SK-N-DZ (cell line): ENCODE measurements around the gene OTP.

Experiments used
- DNase-seq: peaks from one replicate; pipeline ENCODE4 v3.0.0-alpha.2; 2015; ENCODE audit warnings: low spot score

OTP gene

DNA sequence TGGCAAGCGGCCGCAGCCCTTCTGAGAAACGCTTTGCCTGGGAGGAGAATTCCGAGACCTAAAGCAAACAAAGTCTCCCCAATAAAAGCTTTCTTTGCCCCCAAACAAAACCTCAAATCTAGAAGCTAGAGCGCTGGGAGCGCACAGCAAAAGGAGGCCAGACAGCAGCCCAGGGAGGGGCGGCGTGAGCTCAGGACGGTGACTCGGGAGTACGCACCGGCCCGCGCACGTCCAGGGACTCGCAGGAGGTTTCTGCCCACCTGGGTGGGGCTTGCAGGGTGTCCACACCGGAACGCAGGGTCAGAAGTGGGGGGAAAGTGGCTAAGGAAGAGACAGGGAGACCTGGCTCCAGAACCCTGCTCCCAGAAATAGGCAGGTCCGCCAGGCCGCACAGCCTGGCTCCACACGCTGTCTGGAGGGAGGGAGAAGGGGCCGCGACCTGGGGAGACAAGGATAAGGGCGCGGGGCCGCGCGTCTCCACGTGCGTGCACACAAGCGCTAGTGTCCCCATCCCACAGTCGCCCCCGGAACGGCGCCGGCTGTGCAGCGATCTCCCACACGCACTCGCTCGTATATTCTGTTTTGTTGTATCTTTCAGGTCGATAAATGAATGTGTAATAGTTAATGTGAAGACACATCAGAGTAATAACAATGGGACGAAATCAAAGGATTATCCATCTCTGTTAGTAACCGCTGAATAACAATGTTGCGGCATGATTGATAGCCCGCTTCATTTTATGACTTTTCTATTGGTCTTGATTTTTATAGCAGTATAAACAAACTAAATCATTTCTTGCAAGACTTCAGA lies 2.3 kb upstream of the OTP start:
- DNase-seq, result no peak

DNA sequence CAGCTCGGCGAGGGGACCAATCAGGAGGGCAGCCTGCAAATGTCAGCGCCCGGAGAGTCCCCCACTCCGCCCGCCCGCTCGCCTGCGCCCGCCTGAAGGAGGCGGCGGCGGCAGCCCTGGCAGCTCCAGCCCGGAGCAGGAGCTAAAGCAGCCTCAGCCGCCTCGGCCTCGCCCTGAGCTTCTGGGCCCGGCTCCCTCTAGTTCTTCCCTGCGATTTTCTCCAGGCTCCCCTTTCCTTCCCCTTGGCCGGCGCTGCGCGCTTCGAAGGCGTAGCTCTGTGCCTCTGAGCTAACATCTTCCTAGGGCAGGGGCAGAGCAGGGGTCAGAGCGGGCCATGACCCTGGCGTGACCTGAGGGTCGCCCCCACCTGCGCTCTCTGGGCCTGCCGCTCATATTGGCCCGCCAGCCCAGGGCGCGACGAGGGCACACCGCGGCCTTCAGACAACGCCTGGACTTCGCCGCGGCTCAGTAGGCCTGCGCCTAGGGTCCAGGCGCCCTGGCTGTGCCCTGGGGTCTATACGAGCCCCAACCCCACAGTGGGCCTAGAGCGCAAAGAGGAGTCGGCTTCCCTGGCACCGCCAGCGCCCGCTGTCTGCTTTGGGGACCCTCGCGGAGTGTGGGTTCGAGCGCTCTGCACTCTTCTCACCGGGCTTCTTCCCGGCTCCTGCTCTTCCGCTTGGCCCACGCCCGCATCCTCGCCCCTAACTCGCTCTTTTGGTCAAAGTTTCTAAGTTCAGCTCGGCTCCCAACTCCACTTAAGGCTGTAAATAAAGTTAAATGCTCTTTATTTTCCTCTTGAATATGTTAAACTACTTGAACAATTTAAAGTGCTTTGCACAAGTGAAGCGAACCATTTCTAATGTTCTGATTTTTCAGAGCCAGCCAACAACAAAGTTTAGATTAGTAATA lies 504 bp upstream of the OTP start:
- DNase-seq, result peak; percentile 48

DNA sequence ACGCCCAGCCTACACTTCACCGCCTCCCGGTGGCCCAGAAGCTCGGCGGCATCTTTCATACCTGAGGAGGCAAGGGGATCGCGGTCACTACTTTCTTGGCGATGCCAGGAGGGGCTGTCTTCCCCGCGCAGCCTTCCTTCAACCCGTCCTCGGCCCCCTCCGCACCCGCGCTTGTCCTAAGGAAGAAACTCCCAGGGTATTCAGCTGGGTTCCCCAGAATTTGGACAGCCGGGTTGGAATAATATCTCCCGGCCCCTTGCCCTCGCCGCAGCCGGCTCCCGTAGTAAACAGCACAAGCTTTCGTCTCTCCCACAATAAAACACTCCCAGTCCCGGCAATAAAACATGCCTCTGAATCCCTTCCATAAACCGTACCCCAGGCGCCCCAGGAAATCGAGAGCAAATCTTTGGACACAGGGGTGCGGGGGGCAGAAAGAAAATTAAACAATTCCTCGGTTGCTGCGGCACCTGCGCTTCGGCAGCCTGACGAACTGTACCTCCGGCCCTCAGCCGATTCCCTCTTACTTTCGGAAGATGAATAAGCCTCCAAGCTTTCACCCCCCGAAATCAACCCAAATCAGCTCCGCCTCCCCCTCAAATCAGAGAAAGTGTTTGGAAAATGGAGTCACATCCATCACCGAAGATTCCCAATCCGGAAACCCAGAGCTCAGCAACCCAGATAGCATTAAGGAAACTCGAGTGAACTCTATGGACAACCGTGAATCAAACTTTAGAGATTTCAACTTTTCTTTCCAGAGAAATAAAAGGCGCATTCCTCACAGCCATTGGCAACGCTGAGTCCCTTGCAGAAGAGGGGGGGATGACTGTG lies 1.1 kb downstream of the OTP start:
- DNase-seq, result no peak

DNA sequence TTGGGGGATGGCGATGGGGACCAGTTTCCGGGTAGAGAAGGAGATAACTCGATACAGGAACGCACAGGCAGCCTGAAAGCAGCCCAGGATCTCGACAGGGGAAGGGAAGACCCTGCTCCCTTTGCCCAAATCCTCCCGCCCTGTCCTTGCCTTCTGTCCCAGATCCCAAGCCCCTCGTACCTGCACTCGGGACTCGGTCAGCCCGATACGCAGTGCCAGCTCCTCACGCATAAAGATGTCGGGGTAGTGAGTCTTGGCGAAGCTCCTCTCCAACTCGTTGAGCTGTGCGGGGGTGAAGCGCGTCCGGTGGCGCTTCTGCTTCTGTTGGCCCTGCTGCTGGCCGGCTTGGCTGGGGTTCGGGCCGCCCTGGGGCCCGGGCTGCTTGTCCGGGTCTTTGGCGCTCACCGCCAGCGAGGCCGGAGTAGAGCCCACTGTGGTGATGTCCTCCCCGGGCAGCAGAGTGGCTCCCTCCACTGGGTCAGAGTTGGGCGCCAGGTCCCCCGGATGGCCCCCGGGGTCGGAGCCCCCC lies 1.8 kb downstream of the OTP start:
- no peak for DNase-seq

DNA sequence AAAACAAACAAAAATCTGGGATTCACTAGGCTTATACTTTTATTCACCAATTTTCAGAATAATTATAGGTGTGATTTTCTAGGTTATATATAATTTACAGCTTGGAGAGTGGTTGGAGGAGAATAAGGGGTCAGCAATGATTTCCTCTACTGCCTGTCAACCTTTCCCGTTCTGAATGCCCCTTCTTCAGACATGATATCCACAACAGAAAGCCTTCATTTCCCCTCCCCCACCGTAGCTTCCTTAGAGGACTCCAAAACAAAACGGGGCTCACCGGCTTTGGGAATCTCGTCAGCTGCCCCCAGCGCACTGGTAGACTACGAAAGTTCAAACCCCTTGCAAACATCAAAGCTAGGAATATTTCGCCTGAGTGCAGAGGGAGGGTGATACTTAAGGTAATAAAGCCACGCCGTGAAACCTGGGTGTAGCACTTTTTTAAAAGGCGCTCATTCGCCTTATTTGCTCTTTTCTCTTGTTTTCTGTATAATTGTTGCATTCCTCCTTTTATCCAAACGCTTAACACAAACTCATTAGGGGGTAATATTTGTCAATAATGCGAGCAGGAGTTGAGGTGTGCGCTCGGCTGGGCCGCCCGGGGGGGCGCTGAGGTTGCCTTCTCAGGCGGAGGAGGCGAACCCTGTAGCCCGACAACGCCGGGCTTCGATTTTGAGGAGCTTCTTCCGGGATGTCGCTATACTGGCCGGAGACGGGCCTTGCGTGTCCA lies 2.4 kb downstream of the OTP start:
- DNase-seq, result no peak

DNA sequence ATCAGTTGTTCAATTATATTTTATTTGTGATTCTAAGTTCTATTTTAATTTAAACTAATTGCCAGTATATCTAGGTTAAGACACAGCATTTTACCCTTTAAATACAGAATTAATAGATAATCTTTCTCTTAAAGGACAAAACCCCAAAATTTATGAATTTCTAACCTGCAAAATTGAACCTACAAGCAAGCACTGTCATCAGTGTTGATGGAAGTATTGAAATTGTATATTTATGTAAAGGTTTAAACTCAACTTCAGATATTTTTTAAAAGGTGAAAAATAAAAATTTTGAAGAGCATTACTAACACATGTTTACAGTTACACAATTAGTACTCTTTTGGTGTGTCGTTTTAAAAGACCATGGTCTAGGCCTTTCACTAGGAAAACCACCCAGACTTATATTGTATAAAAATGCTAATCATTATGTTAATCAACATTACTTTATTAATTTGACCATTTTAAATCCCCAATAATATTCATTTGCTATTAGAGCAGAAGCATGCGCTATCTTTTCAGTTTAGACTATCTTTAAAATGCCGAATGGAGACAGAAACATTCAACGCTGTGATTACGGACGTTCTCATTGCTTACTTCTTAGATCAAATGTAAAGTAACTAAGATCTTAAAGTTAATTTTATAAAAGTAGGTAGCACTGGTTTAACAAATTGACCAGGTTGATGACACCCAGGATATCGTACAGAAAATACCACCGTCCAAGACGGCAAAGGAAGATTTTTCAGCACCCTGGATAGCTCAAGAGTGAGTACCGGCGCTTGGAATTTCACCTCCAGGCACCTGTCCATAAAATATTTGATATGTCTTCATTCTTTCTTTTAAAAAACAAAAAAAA lies 3.2 kb downstream of the OTP start:
- no peak for DNase-seq

DNA sequence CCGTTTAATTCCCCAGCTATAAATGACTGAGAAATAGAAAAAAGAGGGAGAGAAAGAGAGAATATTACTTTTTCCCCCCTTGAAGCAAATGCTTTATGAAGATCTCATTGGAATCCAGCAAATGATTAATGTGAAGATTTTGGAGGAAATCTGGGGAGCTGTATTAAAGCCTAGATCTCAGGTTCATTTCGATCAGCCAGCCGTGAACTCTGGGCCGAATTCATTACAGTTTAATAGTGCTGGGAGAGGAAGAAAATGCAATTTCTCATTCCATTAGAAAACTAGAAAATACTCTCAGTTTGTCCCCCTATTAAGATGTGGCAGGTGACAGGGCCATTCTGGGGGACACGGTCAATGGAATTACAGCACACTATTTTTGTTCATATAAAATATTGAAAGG lies 4.8 kb downstream of the OTP start:
- no peak for DNase-seq

DNA sequence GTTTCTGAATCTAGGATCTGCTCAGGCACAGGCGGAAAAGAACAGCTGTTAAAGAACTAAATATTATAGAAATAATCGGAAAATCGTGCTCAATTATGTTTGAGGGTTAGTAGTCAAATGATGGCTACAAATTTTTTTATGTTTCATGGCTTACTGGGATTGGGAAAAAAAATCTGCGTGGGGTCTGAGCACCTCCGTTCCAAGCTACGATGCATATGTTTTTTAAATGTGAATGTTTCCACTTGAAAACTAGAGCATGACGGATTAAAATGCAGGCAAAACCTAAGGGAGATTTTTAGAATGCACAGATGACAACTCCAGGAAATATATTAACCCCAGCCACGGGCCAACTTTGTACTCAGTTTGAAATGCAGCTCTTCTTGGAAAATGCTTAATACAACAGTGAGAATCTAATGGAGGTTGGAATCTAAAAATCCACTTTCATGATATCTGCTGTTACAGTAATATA lies 5.3 kb downstream of the OTP start:
- DNase-seq, result no peak

DNA sequence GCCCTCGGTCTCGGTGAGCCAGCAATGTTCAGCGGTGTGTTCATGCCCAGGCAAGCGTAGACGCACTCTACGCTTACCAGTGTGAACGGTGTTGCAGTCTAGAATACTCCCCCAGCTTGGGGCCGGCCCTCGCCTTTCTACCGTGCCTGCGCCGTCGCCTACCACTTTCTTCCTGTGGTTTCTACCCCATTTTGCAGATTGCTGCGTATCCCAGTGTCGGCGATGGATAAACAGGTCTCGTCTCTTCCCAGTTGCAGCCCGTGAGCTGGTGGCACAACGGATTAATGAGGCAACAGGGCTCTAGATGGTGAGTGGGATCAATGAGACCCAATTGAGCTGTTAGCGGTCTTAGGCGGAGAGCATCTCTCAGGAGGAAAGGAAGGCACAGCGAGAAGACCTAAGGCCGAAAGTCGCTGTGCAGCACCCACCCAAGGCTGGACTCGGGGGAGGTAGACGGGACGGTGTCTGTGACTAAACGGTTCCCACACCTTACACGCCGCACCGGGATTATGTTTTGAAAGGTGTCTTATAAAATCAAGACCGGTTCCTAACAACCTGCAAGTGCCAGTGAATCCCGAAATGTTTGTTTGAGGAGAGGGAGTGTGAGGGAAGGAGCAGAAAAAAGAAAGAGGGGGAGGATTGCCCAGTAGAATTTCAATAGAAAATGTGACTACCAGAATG lies 5.8 kb downstream of the OTP start:
- no peak for DNase-seq

DNA sequence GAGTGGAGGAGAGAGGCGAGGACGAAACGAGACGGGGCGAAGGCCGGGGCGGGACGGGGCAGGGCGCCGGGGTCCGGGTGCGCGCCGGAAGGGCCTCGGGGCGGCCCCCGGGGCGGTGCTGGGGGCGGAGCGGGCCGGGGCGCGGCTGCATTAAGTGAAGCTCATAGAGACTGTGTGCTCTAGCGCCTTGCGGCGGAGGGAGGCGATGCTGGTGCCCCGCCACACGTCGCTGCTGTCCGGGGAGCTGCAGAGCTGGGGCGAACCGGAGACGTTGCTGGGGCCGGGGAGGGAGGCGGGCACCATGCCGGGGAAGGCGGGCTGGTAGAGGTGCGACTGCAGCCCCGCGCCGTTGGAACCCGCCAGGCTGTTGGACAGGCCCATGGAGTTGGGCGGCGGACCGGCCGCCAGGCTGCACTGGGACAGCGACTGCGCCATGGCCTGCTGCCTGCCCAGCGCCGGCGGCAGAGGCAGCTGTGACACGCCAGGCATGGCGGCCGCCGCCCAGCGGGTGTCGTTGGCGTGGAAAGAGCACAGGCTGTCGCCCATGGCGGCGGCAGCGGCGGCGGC lies 8.3 kb downstream of the OTP start:
- peak; percentile 62 for DNase-seq

DNA sequence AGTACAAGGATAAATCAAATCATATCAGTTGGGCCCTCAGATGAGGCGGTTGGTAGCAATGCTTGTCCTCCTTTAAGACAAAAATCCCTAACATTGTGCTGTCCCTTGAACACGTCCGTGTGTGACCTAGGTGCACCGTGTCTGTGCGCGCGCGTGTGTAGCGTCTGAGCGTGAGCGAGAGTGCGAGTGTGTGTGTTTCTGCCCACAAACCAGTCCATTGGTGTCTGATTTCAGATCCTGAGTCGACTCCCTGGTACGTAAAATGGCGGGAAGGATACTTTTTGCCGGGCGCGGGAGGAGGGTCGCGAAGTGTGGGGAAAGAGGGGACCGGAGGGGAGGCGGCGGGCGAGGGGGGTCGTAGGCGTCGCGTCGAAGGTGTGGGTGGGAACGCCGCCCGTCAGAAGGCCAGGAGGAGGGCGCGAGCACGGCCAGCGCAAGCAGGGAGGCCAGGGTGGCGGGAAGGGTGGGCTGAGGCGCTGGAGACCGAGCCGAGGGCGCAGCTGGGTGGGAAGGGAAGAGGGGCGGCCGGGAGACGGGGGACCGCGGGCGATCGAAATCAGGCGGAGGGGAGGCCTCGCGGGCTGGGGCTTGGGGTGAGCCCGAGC lies 8.9 kb downstream of the OTP start:
- DNase-seq, result peak; percentile 49

DNA sequence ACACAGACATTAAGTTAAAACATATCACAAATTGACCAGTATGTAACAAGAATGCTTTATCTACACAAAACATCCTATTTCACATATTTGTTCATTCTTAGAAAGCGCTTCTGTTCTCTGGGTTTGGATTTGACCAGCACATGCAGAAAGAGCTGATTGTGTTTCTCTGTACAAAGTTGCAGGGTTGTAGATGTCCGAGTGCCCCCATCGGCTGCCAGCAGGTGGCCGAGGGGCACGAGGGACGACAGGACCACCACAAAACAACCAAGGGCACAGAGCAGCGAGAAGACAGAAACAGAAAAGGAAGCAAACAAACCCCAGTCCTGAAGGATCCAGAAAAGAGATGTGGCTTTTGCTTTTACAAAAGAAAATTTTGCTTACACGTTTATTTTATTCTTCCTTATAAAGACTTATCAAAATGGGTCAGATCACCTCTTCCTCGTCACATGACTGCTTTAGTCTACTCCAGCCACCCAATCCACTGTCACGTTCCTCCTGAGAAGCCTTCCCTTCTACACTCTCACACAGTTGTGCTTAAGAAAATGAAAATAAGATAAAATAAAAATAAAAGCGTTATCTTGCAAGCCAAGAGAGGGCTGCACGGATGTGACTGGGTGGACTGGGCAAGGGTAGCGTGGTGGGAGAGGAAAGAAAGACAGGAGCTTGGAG lies 9.5 kb downstream of the OTP start:
- no peak for DNase-seq

DNA sequence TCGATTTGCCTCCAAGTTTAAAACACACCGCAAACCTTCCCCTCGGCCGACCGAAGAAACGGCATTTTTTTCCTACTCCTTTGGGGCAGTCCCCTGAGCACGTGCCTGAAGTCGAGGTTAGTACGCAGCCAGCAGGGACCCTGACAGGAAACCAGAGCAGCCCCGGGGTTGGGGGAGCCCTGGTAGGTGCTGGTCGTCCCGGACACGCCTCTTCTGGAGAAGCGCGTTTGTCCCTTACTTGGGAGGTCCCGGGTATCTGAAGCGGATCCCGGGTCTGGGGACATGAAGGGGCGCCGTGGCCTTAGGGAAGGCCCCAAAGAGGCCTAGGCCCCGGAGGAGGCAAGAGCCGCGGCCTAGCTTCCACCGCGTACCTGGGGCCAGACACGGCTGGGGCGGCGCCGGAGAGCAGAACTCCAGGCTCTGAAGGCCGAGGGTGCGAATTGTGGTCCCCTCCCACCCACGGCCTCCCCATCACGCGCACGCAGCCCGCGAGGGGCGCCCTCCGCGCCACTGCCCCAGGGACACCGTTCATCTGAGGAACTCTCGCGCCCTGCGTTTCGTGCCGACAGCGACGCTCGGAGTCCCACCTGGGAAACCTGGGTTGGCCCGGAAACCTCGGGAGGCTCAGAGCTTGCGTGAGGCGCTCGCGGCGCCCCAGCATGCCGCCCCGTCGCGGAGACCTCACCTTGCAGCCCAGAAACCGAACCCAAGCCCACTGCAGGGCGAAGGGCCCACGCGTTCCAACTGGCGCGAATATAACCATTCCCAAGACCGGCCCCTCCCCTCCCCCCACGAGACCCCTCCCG lies 10.4 kb downstream of the OTP start:
- no peak for DNase-seq

DNA sequence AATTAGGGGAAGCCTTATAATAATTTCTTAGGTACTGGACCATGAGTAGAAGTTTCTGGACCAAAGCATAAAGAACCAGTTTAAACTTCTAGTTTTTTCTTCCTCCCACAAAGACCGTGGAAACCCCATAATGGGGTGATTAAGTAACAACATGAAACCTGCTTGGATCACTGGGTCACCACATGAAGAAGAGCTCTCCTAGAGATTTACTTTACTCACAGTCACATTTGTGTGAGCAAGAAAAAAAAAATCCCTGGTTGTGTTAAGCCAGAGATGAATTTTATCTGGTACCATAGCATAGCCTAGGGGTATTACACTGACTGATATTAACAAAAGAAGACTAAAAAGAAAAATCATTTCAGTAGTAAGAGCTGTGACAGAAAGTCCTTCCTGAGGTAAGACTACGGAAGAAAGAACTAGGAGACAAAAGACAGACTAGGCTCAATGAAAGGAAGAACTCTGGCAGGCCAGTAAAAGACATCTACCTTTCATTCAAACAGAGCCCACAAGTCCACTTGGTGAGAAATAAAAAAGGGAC lies 15.2 kb downstream of the OTP start:
- no peak for DNase-seq

DNA sequence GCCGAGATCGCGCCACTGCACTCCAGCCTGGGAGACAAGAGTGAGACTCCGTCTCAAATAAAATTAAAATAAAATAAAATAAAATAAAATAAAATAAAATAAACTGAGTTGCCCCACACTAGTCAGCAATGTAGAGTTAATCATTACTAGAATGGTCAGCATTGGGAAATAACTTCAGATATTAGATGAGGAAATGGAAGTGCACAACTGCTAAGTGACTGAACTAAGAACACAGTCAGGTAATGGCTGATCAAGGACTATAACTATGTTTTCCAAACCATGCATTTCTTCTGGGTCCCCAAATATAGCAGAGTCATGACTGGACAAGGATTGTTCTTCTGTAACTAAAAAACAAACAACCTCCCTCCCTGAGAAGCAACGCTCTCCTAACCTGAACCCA lies 17.1 kb downstream of the OTP start:
- no peak for DNase-seq

DNA sequence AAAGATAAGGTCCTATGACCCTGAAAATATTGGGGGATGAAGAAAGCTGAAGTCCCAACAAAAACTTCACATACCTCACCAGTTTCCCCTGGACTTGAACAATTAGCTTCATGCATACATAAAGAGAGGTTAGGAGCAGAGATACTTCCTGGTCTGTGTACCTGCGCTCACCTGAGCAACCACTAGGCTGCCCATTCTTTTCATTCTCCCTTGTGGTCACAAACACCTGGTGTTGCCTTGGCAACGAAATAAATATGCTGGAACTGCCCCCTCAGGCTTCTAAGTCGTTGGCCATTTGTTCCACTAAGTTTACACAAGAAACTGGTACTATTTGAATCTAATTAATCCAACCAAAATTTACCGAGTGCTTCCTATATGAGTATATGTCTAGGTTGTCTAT lies 18.1 kb downstream of the OTP start:
- no peak for DNase-seq

DNA sequence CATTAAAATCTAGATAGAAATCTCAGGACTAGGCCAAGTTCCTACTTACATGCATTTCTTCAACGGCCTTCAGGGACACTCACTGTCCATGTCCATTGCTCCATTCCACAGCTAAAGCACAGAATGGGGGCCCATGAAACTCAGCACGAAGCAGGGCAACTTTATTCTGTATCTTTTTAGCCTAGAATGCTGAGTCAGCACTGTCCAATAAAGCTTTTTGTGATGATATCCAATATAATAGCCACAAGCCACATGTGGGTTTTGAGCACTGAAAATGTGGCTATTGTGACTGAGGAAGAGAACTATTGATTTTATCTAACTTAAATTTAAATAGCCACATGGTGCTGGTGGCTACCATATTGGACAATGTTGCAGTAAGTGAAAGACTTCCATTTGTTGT lies 21.6 kb downstream of the OTP start:
- DNase-seq, result no peak
